LNCaP clone FGC (cell line): Measurements from ENCODE around the gene FOXK2.
A peak's percentile ranks its signal among the peaks of the same experiment; 100 is the strongest.

Experiments
- DNase-seq: peaks from one replicate; pipeline ENCODE4 v3.0.0-alpha.2; 2011; ENCODE audit warnings: low read depth
- H3K4me3 ChIP-seq: 2 replicates; pipeline ENCODE4 v1.5.1; 2011; ENCODE audit warnings: mild to moderate bottlenecking, low read depth, low read length, control low read depth
- CTCF ChIP-seq: IDR thresholded peaks from 2 replicates; pipeline ENCODE4 v1.5.1; 2012; ENCODE audit warnings: mild to moderate bottlenecking; ENCODE audit not compliant: control insufficient read depth, insufficient read depth; ENCODE audit errors: extremely low read depth

FOXK2 gene

GRCh38 chr17:82644148-82644547 is 124.6 kb downstream of the FOXK2 start:
- TF ChIP-seq CTCF = no peak
- no peak overlapping the region for H3K4me3 ChIP-seq
- no peak for DNase-seq

- no peak overlapping the region for H3K4me3 ChIP-seq
- no peak for TF ChIP-seq CTCF
- no peak for DNase-seq
Measured at GRCh38 chr17:82645516-82645915, 126.0 kb downstream of the FOXK2 start.

- no peak for DNase-seq
- peak overlapping the region; percentile 73 for H3K4me3 ChIP-seq
- TF ChIP-seq CTCF = no peak
Measured at GRCh38 chr17:82647593-82648164, 128.1 kb downstream of the FOXK2 start.

- peak; percentile 87 for DNase-seq
- peak within 1 kb of the TSS; percentile 73 for H3K4me3 ChIP-seq
- no peak for TF ChIP-seq CTCF
Measured at GRCh38 chr17:82648165-82648668, 128.7 kb downstream of the FOXK2 start, which contains the start of gene WDR45B. TSS of gene WDR45B (minus strand) at chr17:82648444. CDS start at chr17:82648340, 104 bp downstream.

- DNase-seq = no peak
- no peak for TF ChIP-seq CTCF
- H3K4me3 ChIP-seq = peak overlapping the region; percentile 57
Measured at GRCh38 chr17:82648742-82649331, 129.3 kb downstream of the FOXK2 start.

- peak overlapping the region; percentile 57 for H3K4me3 ChIP-seq
- no peak for DNase-seq
- TF ChIP-seq CTCF = no peak
Measured at GRCh38 chr17:82649501-82650261, 130.1 kb downstream of the FOXK2 start.
